GM12878 (cell line): Measurements from ENCODE around the gene ZFP62. TPM values are rescaled to one million over a fixed set of nuclear protein-coding genes. Genes with fewer than 3 reads are reported as not detected.

Source experiments
- ATAC-seq: fragments of 200-7000 bp; cut with Tn5 transposase; 3 replicates; pipeline ENCODE4 v1.9.1; 2020; ENCODE audit warnings: mild to moderate bottlenecking, moderate library complexity
- BruUV-seq: library from RNA; stranded (reverse); fragments of 400-500 nt; replicated peaks from 2 replicates; lab custom pipeline; 2021; lab: Mats Ljungman, UMichigan
- CTCF ChIA-PET: fragments of 300-600 bp; sonication (Branson Sonifier 250); formaldehyde crosslinking; extraction: SDS; loops from one replicate; lab custom pipeline; 2021; ENCODE audit warnings: inconsistent platforms; lab: Yijun Ruan, JAX
- POLR2A ChIA-PET: fragments of 350-600 bp; formaldehyde crosslinking; extraction: SDS; loops from one replicate; lab custom pipeline; 2021; ENCODE audit warnings: inconsistent platforms; lab: Charles Lee
- RAD21 ChIA-PET: fragments of 300-600 bp; sonication (Branson Sonifier 250); formaldehyde crosslinking; loops from one replicate; lab custom pipeline; 2023; ENCODE audit warnings: antibody characterized with exemption; ENCODE audit not compliant: unreplicated experiment; lab: Charles Lee
- SMC1A ChIA-PET: fragments of 300-600 bp; sonication (Branson Sonifier 250); formaldehyde crosslinking; loops from one replicate; lab custom pipeline; 2023; ENCODE audit not compliant: unreplicated experiment, uncharacterized antibody; lab: Charles Lee
- DNase-seq: peaks from one replicate; pipeline ENCODE4 v3.0.0-alpha.2; 2011; ENCODE audit warnings: low read depth, low spot score
- FAIRE-seq: peaks from 3 replicates; lab custom pipeline; 2011; peaks lifted over from hg19 to GRCh38; lab: Jason Lieb, UNC
- H2AFZ ChIP-seq: 2 replicates; pipeline ENCODE4 v1.6.0; 2011; ENCODE audit warnings: low read depth, low read length, control low read depth; ENCODE audit not compliant: control insufficient read depth
- H3K27ac ChIP-seq: 2 replicates; pipeline ENCODE4 v1.5.1; 2011; ENCODE audit warnings: control low read depth; ENCODE audit not compliant: control insufficient read depth, insufficient read depth
- H3K27me3 ChIP-seq, 2 experiments: replicated peaks in 1 of 2; 2 replicates each; pipeline versions ENCODE4 v1.6.0 to v1.6.1; 2011; ENCODE audit warnings: low read length in 1 of 2; ENCODE audit not compliant: control insufficient read depth in 2 of 2, insufficient read depth in 2 of 2
- H3K36me3 ChIP-seq, 2 experiments: 2 replicates each; pipeline ENCODE4 v1.5.1; 2011; ENCODE audit warnings: low read length in 1 of 2; ENCODE audit not compliant: control insufficient read depth in 2 of 2, insufficient read depth in 2 of 2
- H3K4me1 ChIP-seq: 2 replicates; pipeline ENCODE4 v1.6.1; 2011; ENCODE audit warnings: mild to moderate bottlenecking, low read length, moderate library complexity, mixed read lengths; ENCODE audit not compliant: control insufficient read depth, insufficient read depth
- H3K4me2 ChIP-seq: 2 replicates; pipeline ENCODE4 v1.6.0; 2011; ENCODE audit warnings: control low read depth; ENCODE audit not compliant: control insufficient read depth, insufficient read depth
- H3K4me3 ChIP-seq: fragments of 200-600 bp; sonication (generic); 2 replicates; pipeline ENCODE4 v1.5.1; 2016
- H3K79me2 ChIP-seq: 2 replicates; pipeline ENCODE4 v1.6.0; 2011; ENCODE audit warnings: low read length; ENCODE audit not compliant: control insufficient read depth, insufficient read depth
- H3K9ac ChIP-seq: 2 replicates; pipeline ENCODE4 v1.8.0; 2011; ENCODE audit warnings: low read length, control low read depth, mixed read lengths; ENCODE audit not compliant: control insufficient read depth, insufficient read depth
- H3K9me3 ChIP-seq: replicated peaks from 3 replicates; pipeline ENCODE4 v1.5.1; 2011; ENCODE audit warnings: mild to moderate bottlenecking, low read length; ENCODE audit not compliant: control insufficient read depth, insufficient read depth
- H4K20me1 ChIP-seq: 2 replicates; pipeline ENCODE4 v1.6.0; 2011; ENCODE audit not compliant: control insufficient read depth, insufficient read depth
- ASH2L ChIP-seq: fragments of 300-600, 200-600 bp; sonication (generic); IDR thresholded peaks from 2 replicates; pipeline ENCODE4 v1.6.1; 2017; ENCODE audit warnings: low read depth, mild to moderate bottlenecking, borderline replicate concordance
- BMI1 ChIP-seq: fragments of 450-650 bp; IDR thresholded peaks from 2 replicates; pipeline ENCODE4 v1.6.1; 2016; ENCODE audit warnings: mild to moderate bottlenecking, moderate library complexity, borderline replicate concordance
- FOXM1 ChIP-seq: IDR thresholded peaks from 2 replicates; pipeline ENCODE4 v1.6.1; 2012; ENCODE audit warnings: low read depth, mild to moderate bottlenecking, inconsistent platforms, low read length, moderate library complexity
- HCFC1 ChIP-seq: fragments of 150-350 bp; IDR thresholded peaks from 2 replicates; pipeline ENCODE4 v1.6.1; 2014; ENCODE audit warnings: low read length
- IKZF1 ChIP-seq: fragments of 450-650 bp; conservative IDR thresholded peaks from 2 replicates; pipeline ENCODE4 v1.6.1; 2017; ENCODE audit warnings: antibody characterized with exemption, mild to moderate bottlenecking
- SKIL ChIP-seq: fragments of 450-650 bp; IDR thresholded peaks from 2 replicates; pipeline ENCODE4 v1.6.1; 2017; ENCODE audit warnings: mild to moderate bottlenecking, low read depth, inconsistent platforms; ENCODE audit not compliant: poor library complexity, severe bottlenecking
- YY1 ChIP-seq: IDR thresholded peaks from 2 replicates; pipeline ENCODE4 v1.6.1; 2011; ENCODE audit warnings: low read depth, mild to moderate bottlenecking, low read length
- WGBS: methylation state at CpG from one replicate; pipeline ENCODE4 v1.1.6; 2016; ENCODE audit warnings: low lambda C conversion rate; ENCODE audit not compliant: insufficient replicate concordance, insufficient coverage; ENCODE audit errors: missing lambda C conversion rate; 5-methylcytosine and 5-hydroxymethylcytosine counted together
- in situ Hi-C: fragments of 300-500 bp; cut with MboI; formaldehyde crosslinking; loops from 9 replicates; pipeline ENCODE4 v1.14.3; 2018; ENCODE audit warnings: mixed read lengths
- intact Hi-C: fragments of 100-400 bp; cut with micrococcal nuclease; formaldehyde crosslinking; loops from one replicate; pipeline ENCODE4 v1.14.2; 2022; ENCODE audit not compliant: unreplicated experiment
- polyA plus RNA-seq, 11 experiments: library from polyadenylated mRNA; depleted of rRNA in 4 of 11; unstranded in 6 of 11; stranded (reverse) in 5 of 11; fragments of >200 nt; fragmentation: Nextera tagmentation in 4 of 11; fragmentation: Illumina TruSeq in 1 of 11; extraction: Ambion mirVana in 4 of 11; extraction: Trizol in 1 of 11; gene quantifications; 1 replicate in 1 of 11; 2 replicates in 10 of 11; pipeline versions ENCODE4 v1.2.1 to v1.2.3, GENCODE V29; 2011 to 2016; ENCODE audit warnings: inconsistent platforms in 2 of 11, missing spikeins in 2 of 11, low read depth in 1 of 11
- total RNA-seq, 4 experiments: library from RNA; depleted of rRNA in 3 of 4; stranded (reverse); fragments of >200 nt in 3 of 4; fragmentation: Illumina TruSeq in 1 of 4; extraction: Trizol in 1 of 4; gene quantifications; 2 replicates each; pipeline versions ENCODE4 v1.2.1 to v1.2.3, GENCODE V29; 2013 to 2021

ZFP62 gene
- total and polyA plus RNA-seq, 10 of the 15 experiments (the other 5 are each of a cell fraction or from before 2014, with no cell fraction given) = 9.2 to 39.7 (median 21.1) TPM

GRCh38 chr5:180870276-180871068 lies 9.4 kb upstream of the ZFP62 start:
- Histone ChIP-seq H3K4me2 (no peak overlapping the region), H4K20me1 (no peaks in the 10 kb centered on the region), H3K4me3 (no peak overlapping the region), H3K9ac (no peak overlapping the region), H3K79me2 (no peaks in the 10 kb centered on the region), H3K27me3 (no peaks in the 10 kb centered on the region), H3K4me1 (peaks cover 19% of the 10 kb centered on the region), H2AFZ (no peak overlapping the region), H3K36me3 (no peaks in the 10 kb centered on the region), H3K27ac (no peak overlapping the region), H3K9me3 (no peaks in the 10 kb centered on the region)
- SMC1A ChIA-PET = interaction anchor here (0.6 to 2.6 kb wide), 8 partner anchors 55 to 338 kb away, joined by 3 to 17 read pairs (median 3); no protein-coding TSS in a partner anchor
- in situ Hi-C loops (no loop called here), intact Hi-C loops (no loop called here)
- TF ChIP-seq HCFC1 (no peak), BMI1 (no peak), SKIL (no peak), YY1 (no peak), FOXM1 (no peak), ASH2L (no peak), IKZF1 (no peak)
- WGBS = 70% methylated on average over 16 of the region's 16 CpGs
- DNase-seq (no peak), FAIRE-seq (no peak), ATAC-seq (no peak)
- CTCF ChIA-PET = interaction anchor here (0.9 to 4.9 kb wide), 12 partner anchors 8 to 298 kb away, joined by 3 to 50 read pairs (median 8); no protein-coding TSS in a partner anchor
- RAD21 ChIA-PET = interaction anchor here (0.6 to 3.0 kb wide), 10 partner anchors 10 to 303 kb away, joined by 3 to 12 read pairs (median 4); no protein-coding TSS in a partner anchor
- BruUV-seq = no TSS peak
- POLR2A ChIA-PET = no interaction called here
